OCI-LY7 (cell line): ENCODE results near the gene RNF7.

Source experiments
- EZH2phosphoT487 ChIP-seq: fragments of 200-600 bp; sonication (generic); IDR thresholded peaks from 2 replicates; pipeline ENCODE4 v1.6.1; 2018; ENCODE audit warnings: low read depth, borderline replicate concordance, mild to moderate bottlenecking, mixed run types, antibody characterized with exemption, low read length, moderate library complexity, mixed read lengths
- TF ChIP-seq, protein P1 (sequence below): fragments of 200-600 bp; sonication (generic); conservative IDR thresholded peaks from 2 replicates; pipeline ENCODE4 v1.5.1; 2014; ENCODE audit warnings: mild to moderate bottlenecking, antibody characterized with exemption, low read length, moderate library complexity, mixed read lengths

DNA sequence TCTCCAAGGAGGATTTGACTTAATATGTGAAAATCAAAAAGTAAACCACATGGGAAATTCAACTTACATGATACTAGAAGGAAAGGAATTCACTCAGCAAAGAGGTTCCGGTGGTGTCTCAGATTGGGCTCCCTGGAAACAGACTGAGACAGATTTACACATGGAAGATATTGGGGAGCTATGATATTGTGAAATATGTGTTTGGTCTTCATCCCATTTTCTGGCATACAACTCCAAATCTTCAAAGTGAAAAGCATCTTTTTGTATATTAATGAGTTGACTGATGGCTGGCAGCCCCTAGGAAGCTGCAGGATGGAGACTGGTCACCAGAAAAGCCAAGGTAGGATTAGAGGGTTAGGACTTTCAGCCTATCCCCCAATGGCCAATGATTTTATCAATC, 54.4 kb downstream of the RNF7 start:
- TF ChIP-seq, protein P1, sequence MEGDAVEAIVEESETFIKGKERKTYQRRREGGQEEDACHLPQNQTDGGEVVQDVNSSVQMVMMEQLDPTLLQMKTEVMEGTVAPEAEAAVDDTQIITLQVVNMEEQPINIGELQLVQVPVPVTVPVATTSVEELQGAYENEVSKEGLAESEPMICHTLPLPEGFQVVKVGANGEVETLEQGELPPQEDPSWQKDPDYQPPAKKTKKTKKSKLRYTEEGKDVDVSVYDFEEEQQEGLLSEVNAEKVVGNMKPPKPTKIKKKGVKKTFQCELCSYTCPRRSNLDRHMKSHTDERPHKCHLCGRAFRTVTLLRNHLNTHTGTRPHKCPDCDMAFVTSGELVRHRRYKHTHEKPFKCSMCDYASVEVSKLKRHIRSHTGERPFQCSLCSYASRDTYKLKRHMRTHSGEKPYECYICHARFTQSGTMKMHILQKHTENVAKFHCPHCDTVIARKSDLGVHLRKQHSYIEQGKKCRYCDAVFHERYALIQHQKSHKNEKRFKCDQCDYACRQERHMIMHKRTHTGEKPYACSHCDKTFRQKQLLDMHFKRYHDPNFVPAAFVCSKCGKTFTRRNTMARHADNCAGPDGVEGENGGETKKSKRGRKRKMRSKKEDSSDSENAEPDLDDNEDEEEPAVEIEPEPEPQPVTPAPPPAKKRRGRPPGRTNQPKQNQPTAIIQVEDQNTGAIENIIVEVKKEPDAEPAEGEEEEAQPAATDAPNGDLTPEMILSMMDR, result no peak
- no peak for TF ChIP-seq EZH2phosphoT487
